Osteocyte (in vitro differentiated cells): Measurements from ENCODE around the gene LRRC10. TPM values are rescaled to one million over a fixed set of nuclear protein-coding genes. Genes with fewer than 3 reads are reported as not detected.

Source experiments
- DNase-seq: peaks from one replicate; pipeline ENCODE4 v3.0.0; 2021; ENCODE audit warnings: mixed read lengths; ENCODE audit not compliant: unreplicated experiment; ENCODE audit errors: extremely low spot score
- H3K27ac Mint-ChIP-seq: one replicate; pipeline ENCODE4 v1.8.0; 2021; ENCODE audit warnings: mild to moderate bottlenecking, mixed read lengths; ENCODE audit not compliant: unreplicated experiment
- H3K27me3 Mint-ChIP-seq: one replicate; pipeline ENCODE4 v1.8.0; 2021; ENCODE audit warnings: mixed read lengths; ENCODE audit not compliant: unreplicated experiment
- H3K36me3 Mint-ChIP-seq: one replicate; pipeline ENCODE4 v1.8.0; 2021; ENCODE audit warnings: mixed read lengths; ENCODE audit not compliant: unreplicated experiment
- H3K4me1 Mint-ChIP-seq: one replicate; pipeline ENCODE4 v1.8.0; 2021; ENCODE audit warnings: mixed read lengths; ENCODE audit not compliant: unreplicated experiment
- H3K4me3 Mint-ChIP-seq: one replicate; pipeline ENCODE4 v1.8.0; 2021; ENCODE audit warnings: mild to moderate bottlenecking, moderate library complexity, mixed read lengths; ENCODE audit not compliant: unreplicated experiment
- H3K9me3 Mint-ChIP-seq: one replicate; pipeline ENCODE4 v1.8.0; 2021; ENCODE audit warnings: mixed read lengths; ENCODE audit not compliant: unreplicated experiment
- total RNA-seq: library from RNA; stranded (reverse); gene quantifications from 2 replicates; pipeline ENCODE4 v1.2.1, GENCODE V29; 2021
- TF ChIP-seq, protein P1 (sequence below): fragments of 200-600 bp; sonication (generic); IDR thresholded peaks from 2 replicates; pipeline ENCODE4 v1.5.0; 2021; ENCODE audit warnings: antibody characterized with exemption, mild to moderate bottlenecking, moderate library complexity

The LRRC10 gene
- total RNA-seq, 1 donor from 2014 or later = not detected

DNA sequence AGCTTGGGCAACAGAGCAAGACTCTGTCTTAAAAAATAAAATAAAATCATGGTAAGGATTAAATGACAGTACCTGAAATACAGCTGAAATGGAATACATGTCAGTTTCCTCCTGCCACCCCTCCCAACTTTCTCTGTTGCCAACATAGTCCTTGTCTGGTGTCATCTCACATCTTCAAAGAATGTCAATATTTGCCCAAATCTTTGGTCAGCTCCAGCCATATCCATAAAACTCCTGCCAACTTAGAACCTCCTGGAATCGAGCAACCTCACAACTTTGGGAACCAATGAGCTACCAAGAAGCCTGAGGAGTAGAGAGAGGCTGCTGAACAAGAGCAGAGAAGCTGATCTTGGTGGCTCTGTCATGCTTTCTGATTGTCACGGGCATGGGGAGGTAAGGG lies 10.8 kb upstream of the LRRC10 start:
- no peaks in the 10 kb centered on the region for H3K4me1 Mint-ChIP-seq
- TF ChIP-seq, protein P1, sequence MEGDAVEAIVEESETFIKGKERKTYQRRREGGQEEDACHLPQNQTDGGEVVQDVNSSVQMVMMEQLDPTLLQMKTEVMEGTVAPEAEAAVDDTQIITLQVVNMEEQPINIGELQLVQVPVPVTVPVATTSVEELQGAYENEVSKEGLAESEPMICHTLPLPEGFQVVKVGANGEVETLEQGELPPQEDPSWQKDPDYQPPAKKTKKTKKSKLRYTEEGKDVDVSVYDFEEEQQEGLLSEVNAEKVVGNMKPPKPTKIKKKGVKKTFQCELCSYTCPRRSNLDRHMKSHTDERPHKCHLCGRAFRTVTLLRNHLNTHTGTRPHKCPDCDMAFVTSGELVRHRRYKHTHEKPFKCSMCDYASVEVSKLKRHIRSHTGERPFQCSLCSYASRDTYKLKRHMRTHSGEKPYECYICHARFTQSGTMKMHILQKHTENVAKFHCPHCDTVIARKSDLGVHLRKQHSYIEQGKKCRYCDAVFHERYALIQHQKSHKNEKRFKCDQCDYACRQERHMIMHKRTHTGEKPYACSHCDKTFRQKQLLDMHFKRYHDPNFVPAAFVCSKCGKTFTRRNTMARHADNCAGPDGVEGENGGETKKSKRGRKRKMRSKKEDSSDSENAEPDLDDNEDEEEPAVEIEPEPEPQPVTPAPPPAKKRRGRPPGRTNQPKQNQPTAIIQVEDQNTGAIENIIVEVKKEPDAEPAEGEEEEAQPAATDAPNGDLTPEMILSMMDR = no peak
- H3K4me3 Mint-ChIP-seq = no peak overlapping the region
- H3K27me3 Mint-ChIP-seq = peaks cover 13% of the 10 kb centered on the region
- H3K9me3 Mint-ChIP-seq = no peaks in the 10 kb centered on the region
- H3K27ac Mint-ChIP-seq = no peak overlapping the region
- H3K36me3 Mint-ChIP-seq = no peaks in the 10 kb centered on the region
- DNase-seq = no peak

DNA sequence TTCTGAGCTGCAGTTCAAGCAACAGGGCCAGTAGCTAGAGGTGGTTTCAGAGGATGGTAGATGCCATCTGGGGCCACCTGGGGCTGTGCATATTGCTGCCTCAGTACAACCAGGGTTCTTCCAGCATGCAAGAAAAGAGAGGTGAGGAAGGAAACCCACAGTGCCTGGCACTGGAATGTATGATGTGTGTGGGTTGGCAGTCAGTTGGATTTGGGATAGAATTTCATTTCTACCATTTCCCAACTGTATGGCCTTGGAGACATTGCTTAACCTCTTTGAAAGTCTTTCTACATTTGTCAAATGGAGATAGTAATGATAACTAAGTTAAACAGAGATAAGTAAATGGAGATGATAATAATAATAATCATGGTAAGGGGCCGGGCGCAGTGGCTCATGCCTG lies 10.2 kb upstream of the LRRC10 start:
- H3K27me3 Mint-ChIP-seq = peaks cover 18% of the 10 kb centered on the region
- TF ChIP-seq, protein P1 = no peak
- H3K27ac Mint-ChIP-seq = no peak overlapping the region
- no peaks in the 10 kb centered on the region for H3K4me1 Mint-ChIP-seq
- no peaks in the 10 kb centered on the region for H3K9me3 Mint-ChIP-seq
- H3K4me3 Mint-ChIP-seq = no peak overlapping the region
- no peak for DNase-seq
- H3K36me3 Mint-ChIP-seq = no peaks in the 10 kb centered on the region

DNA sequence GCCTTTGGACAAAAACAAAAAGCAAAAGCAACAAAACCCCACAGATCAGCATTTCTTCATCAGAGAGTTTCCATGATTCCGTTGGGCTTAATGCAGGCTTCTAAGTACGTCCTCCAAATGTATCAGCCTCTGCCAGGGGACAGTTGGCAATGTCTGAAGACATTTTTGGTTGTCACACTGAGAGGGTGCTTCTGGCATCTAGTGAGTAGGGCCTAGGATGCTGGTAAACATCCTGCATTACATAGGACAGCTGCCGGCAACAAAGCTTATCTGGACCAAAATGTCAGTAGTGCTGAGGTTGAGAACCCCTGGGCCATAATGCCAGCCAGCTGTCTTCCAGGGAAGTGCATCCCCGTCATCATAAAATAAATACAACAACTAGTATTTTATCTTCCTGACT lies 9.4 kb upstream of the LRRC10 start:
- Mint-ChIP-seq H3K9me3 (no peaks in the 10 kb centered on the region), H3K36me3 (no peaks in the 10 kb centered on the region), H3K27me3 (peaks cover 23% of the 10 kb centered on the region), H3K4me1 (no peaks in the 10 kb centered on the region), H3K4me3 (no peak overlapping the region), H3K27ac (no peak overlapping the region)
- TF ChIP-seq, protein P1 = no peak
- DNase-seq = no peak

DNA sequence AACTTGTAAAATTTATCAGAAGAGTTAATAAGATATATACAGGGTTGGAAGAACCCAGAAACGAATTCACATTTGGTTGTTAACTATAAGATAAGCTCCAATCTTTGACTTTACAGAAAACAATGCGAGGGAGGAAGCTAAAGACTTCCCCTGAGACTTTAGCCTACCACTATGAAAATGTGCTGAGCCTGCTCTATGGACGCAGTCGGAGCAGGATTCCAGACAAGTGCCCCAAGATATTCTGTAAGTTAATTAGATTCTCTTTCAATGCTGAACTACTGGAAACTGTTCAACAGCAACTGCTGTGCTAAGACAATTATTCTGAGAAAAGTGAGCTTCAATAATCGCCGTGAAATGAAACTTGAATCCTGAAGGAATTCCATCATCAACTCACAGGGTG lies 8.3 kb upstream of the LRRC10 start:
- DNase-seq = no peak
- no peaks in the 10 kb centered on the region for H3K4me1 Mint-ChIP-seq
- no peak overlapping the region for H3K4me3 Mint-ChIP-seq
- no peaks in the 10 kb centered on the region for H3K9me3 Mint-ChIP-seq
- no peaks in the 10 kb centered on the region for H3K36me3 Mint-ChIP-seq
- H3K27me3 Mint-ChIP-seq = peaks cover 23% of the 10 kb centered on the region
- TF ChIP-seq, protein P1 = no peak
- no peak overlapping the region for H3K27ac Mint-ChIP-seq

DNA sequence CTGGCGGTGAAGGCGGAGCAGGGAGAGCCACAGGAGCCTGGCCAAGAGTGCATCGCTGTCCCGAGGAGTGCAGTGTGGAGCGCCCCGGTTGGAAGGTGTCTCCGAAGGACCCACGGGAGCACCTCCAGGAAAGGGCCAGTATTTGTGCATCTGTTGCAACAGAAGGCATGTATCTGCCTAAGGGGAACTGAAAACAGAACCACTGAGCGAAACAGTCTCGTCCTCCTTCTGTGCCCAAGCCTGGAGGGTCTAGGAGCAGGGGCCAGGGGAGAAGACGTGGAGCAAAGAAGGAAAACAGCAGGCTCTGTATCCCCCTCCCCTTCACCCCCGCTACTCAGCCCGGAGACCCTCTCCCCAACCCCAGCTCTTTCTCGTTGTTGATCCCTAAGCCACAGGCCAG lies 5.3 kb upstream of the LRRC10 start:
- Mint-ChIP-seq H3K9me3 (no peaks in the 10 kb centered on the region), H3K27me3 (peaks cover 39% of the 10 kb centered on the region), H3K4me1 (no peaks in the 10 kb centered on the region), H3K36me3 (no peaks in the 10 kb centered on the region), H3K4me3 (no peak overlapping the region), H3K27ac (no peak overlapping the region)
- DNase-seq = no peak
- TF ChIP-seq, protein P1 = no peak
